ENCODE data around the gene CRHR1.

CRHR1 gene

DNA sequence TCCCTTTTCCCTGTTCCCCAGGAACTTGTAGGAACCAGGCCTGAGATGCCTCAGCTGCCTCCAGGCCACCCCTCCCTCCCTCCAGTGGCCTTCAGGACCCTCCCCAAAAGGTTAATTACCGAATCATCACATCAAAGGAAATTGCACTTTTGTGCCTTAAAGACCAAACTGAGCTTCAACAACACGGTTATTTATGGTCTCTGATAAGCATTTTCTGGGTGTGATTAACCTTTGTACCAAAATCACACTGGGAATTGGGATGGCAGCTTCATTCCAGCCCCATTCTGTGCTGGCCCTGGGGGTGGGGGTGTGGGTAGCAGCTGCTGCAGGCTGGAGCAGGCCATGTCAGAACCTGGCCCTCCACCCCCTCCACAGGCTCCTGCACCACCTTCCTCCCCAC, 16.7 kb downstream of the CRHR1 start:
- CTCF ChIA-PET = interaction anchor here (0.5 kb wide), 1 partner anchor 1084 kb away, joined by 5 read pairs; no protein-coding TSS in a partner anchor
- no peak for TF ChIP-seq CTCF (conservative IDR thresholded peaks at IDR 0.05; ENCODE audit: low read depth)
- no peak overlapping the region for H3K27ac ChIP-seq
- DNase-seq (ENCODE audit: low spot score) = no peak
- POLR2A ChIA-PET (ENCODE audit: low non-redundant PET) = no interaction called here

GRCh38 chr17:45801421-45801820, 17.3 kb downstream of the CRHR1 start:
- no peak for TF ChIP-seq CTCF (conservative IDR thresholded peaks at IDR 0.05; ENCODE audit: low read depth)
- DNase-seq (ENCODE audit: low spot score) = no peak
- no peak overlapping the region for H3K27ac ChIP-seq
- ChIA-PET POLR2A (ENCODE audit: low non-redundant PET) (no interaction called here), CTCF (interaction anchor here (0.5 kb wide), 1 partner anchor 1083 kb away, joined by 5 read pairs; no protein-coding TSS in a partner anchor)

DNA sequence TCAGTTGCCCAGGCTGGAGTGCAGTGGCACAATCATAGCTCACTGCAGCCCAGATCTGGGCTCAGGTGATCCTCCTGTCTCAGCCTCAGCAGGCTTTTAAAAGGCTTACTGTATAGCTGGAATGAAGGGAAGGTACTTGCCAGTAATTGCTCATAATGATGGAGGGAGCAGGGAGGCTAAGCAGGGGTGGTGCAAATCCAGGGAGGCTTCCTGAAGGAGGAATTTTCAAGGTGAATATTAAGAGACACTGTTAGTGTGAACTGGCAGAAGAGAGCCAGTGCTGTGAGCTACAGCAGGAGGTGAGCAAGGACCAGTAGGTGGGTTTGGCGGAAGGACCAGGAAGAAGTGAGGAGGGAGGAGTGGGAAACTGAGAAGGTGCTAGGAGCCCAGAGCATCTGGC, 24.7 kb downstream of the CRHR1 start:
- TF ChIP-seq CTCF (conservative IDR thresholded peaks at IDR 0.05; ENCODE audit: low read depth) = no peak
- CTCF ChIA-PET = no interaction called here
- H3K27ac ChIP-seq = no peak overlapping the region
- POLR2A ChIA-PET (ENCODE audit: low non-redundant PET) = no interaction called here
- DNase-seq (ENCODE audit: low spot score) = no peak

DNA sequence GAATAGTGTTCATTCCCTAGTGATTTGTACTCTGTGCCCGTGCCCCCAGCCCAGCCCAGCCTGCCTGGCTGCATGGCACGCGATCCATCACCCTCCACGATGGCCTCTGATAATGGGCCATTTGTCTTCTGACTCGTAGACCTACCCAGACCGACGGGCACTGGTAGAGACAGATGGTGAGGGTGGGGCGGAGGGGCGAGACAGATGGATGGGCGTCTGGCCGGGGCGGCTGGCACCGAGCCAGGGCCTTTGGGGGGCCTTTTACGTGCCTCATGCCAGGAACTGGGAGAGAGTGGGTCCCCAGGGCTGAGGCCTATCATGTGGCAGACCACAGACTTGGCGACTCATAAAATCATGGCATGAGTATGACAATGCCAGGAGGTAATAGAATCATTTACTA, 25.4 kb downstream of the CRHR1 start:
- no peak overlapping the region for H3K27ac ChIP-seq
- CTCF ChIA-PET = no interaction called here
- DNase-seq (ENCODE audit: low spot score) = no peak
- POLR2A ChIA-PET (ENCODE audit: low non-redundant PET) = no interaction called here
- TF ChIP-seq CTCF (conservative IDR thresholded peaks at IDR 0.05; ENCODE audit: low read depth) = no peak

GRCh38 chr17:45812102-45812501, 28.0 kb downstream of the CRHR1 start:
- CTCF ChIA-PET = interaction anchor here (0.6 to 0.7 kb wide), 3 partner anchors 24 to 172 kb away, joined by 3 to 4 read pairs (median 3); no protein-coding TSS in a partner anchor
- H3K27ac ChIP-seq = no peak overlapping the region
- peak; percentile 27; the same call in 1 of the 2 replicates for TF ChIP-seq CTCF (conservative IDR thresholded peaks at IDR 0.05; ENCODE audit: low read depth)
- no peak for DNase-seq (ENCODE audit: low spot score)
- POLR2A ChIA-PET (ENCODE audit: low non-redundant PET) = no interaction called here

GRCh38 chr17:45813048-45813725, 29.1 kb downstream of the CRHR1 start:
- DNase-seq (ENCODE audit: low spot score) = no peak
- TF ChIP-seq CTCF (conservative IDR thresholded peaks at IDR 0.05; ENCODE audit: low read depth) = no peak
- H3K27ac ChIP-seq = no peak overlapping the region
- ChIA-PET POLR2A (ENCODE audit: low non-redundant PET) (no interaction called here), CTCF (no interaction called here)
